Lower leg skin (tissue), 3 donors: ENCODE measurements around the gene NFRKB.

Source experiments
- POLR2A ChIP-seq, 2 donors: fragments of 450-650 bp; IDR thresholded peaks; one replicate each; pipeline ENCODE4 v1.6.1; 2016 to 2017; ENCODE audit warnings: antibody characterized with exemption in 2 of 2, mild to moderate bottlenecking in 1 of 2, moderate library complexity in 1 of 2
- TF ChIP-seq, protein P1 (sequence below), 3 donors: fragments of 450-650 bp; IDR thresholded peaks; one replicate each; pipeline ENCODE4 v1.5.1; 2016; ENCODE audit warnings: antibody characterized with exemption in 3 of 3, mild to moderate bottlenecking in 3 of 3, moderate library complexity in 2 of 3

- TF ChIP-seq, protein P1, sequence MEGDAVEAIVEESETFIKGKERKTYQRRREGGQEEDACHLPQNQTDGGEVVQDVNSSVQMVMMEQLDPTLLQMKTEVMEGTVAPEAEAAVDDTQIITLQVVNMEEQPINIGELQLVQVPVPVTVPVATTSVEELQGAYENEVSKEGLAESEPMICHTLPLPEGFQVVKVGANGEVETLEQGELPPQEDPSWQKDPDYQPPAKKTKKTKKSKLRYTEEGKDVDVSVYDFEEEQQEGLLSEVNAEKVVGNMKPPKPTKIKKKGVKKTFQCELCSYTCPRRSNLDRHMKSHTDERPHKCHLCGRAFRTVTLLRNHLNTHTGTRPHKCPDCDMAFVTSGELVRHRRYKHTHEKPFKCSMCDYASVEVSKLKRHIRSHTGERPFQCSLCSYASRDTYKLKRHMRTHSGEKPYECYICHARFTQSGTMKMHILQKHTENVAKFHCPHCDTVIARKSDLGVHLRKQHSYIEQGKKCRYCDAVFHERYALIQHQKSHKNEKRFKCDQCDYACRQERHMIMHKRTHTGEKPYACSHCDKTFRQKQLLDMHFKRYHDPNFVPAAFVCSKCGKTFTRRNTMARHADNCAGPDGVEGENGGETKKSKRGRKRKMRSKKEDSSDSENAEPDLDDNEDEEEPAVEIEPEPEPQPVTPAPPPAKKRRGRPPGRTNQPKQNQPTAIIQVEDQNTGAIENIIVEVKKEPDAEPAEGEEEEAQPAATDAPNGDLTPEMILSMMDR (IDR thresholded peaks at IDR 0.05): no peak
- TF ChIP-seq POLR2A (IDR thresholded peaks at IDR 0.05): no peak
These were observed 40.3 kb downstream of the NFRKB start for GRCh38 chr11:129855086-129855485.
